ENCODE data around the gene FCMR. TPM values are rescaled to one million over a fixed set of nuclear protein-coding genes. Genes with fewer than 3 reads are reported as not detected.
A peak's percentile ranks its signal among the peaks of the same experiment; 100 is the strongest.

FCMR gene
- total RNA-seq, 4 donors from 2014 or later, result 1.8 to 3.1 (median 2.6) TPM

- Histone ChIP-seq H3K36me3 (no peaks in the 10 kb centered on the region), H3K4me1 (peaks cover 0 to 3% (median 0%) of the 10 kb centered on the region in 4 donors), H3K9me3 (no peaks in the 10 kb centered on the region), H3K27me3 (no peaks in the 10 kb centered on the region), H3K4me3 (peak within 1 kb of the TSS in 1 of 4 donors; percentile 1), H3K27ac (peak within 1 kb of the TSS in 1 of 4 donors; percentile 7)
- TF ChIP-seq EP300 (IDR thresholded peaks at IDR 0.05), result no peak
- TF ChIP-seq CTCF (IDR thresholded peaks at IDR 0.05), result no peak
- no peak for TF ChIP-seq POLR2A (IDR thresholded peaks at IDR 0.05)
- no peak for DNase-seq (ENCODE audit: low spot score in 2 of 2)
- 58 to 60% methylated on average over 7 of the region's 7 CpGs for WGBS, 2 donors
These were observed 24.5 kb upstream of the FCMR start, which contains the start of gene PIGR for GRCh38 chr1:206946261-206946660. Gene PIGR, minus strand, starts transcription at chr1:206946466. Its CDS starts 5,935 bp downstream, at chr1:206940531.

- H3K27ac ChIP-seq, result peak overlapping the region in 1 of 4 donors; percentile 7
- no peak overlapping the region for H3K4me3 ChIP-seq
- no peaks in the 10 kb centered on the region for H3K36me3 ChIP-seq
- H3K9me3 ChIP-seq, result no peaks in the 10 kb centered on the region
- 96 to 98% methylated on average over 4 of the region's 4 CpGs for whole genome bisulfite sequencing, 2 donors
- H3K27me3 ChIP-seq, result no peaks in the 10 kb centered on the region
- H3K4me1 ChIP-seq, result peaks cover 0 to 3% (median 0%) of the 10 kb centered on the region in 4 donors
- DNase-seq (ENCODE audit: low spot score in 2 of 2), result no peak
- TF ChIP-seq EP300 (IDR thresholded peaks at IDR 0.05) (no peak), POLR2A (IDR thresholded peaks at IDR 0.05) (no peak), CTCF (IDR thresholded peaks at IDR 0.05) (no peak)
These were observed 24.0 kb upstream of the FCMR start for GRCh38 chr1:206945779-206946178.

- DNase-seq (ENCODE audit: low spot score in 2 of 2), result no peak
These were observed 23.0 kb upstream of the FCMR start for GRCh38 chr1:206944703-206945102.

GRCh38 chr1:206941766-206942418 lies 20.2 kb upstream of the FCMR start:
- WGBS, 2 donors, result 31 to 38% methylated on average over 5 to 6 of the region's 6 CpGs
- Histone ChIP-seq H3K27me3 (no peaks in the 10 kb centered on the region), H3K4me1 (no peaks in the 10 kb centered on the region), H3K36me3 (no peaks in the 10 kb centered on the region), H3K4me3 (no peak overlapping the region), H3K9me3 (no peaks in the 10 kb centered on the region), H3K27ac (no peak overlapping the region)
- TF ChIP-seq CTCF (IDR thresholded peaks at IDR 0.05), result no peak
- TF ChIP-seq POLR2A (IDR thresholded peaks at IDR 0.05), result no peak
- TF ChIP-seq EP300 (IDR thresholded peaks at IDR 0.05), result no peak
- DNase-seq (ENCODE audit: low spot score in 2 of 2), result no peak

More at GRCh38 chr1:206944703-206945102, 23.0 kb upstream of the FCMR start:
- H3K27me3 ChIP-seq, result no peaks in the 10 kb centered on the region
- H3K27ac ChIP-seq, result no peak overlapping the region
- H3K4me3 ChIP-seq, result no peak overlapping the region
- TF ChIP-seq CTCF (IDR thresholded peaks at IDR 0.05) (no peak), EP300 (IDR thresholded peaks at IDR 0.05) (no peak), POLR2A (IDR thresholded peaks at IDR 0.05) (no peak)
- H3K36me3 ChIP-seq, result no peaks in the 10 kb centered on the region
- peaks cover 0 to 3% (median 0%) of the 10 kb centered on the region in 4 donors for H3K4me1 ChIP-seq
- 66 to 88% methylated on average over 5 of the region's 5 CpGs for WGBS, 2 donors
- H3K9me3 ChIP-seq, result no peaks in the 10 kb centered on the region

- 86 to 88% methylated on average over 3 of the region's 3 CpGs for WGBS, 2 donors
- Histone ChIP-seq H3K27ac (no peak overlapping the region), H3K36me3 (no peaks in the 10 kb centered on the region), H3K4me3 (no peak overlapping the region), H3K4me1 (no peaks in the 10 kb centered on the region), H3K9me3 (no peaks in the 10 kb centered on the region), H3K27me3 (no peaks in the 10 kb centered on the region)
- no peak for DNase-seq (ENCODE audit: low spot score in 2 of 2)
- no peak for TF ChIP-seq CTCF (IDR thresholded peaks at IDR 0.05)
- TF ChIP-seq EP300 (IDR thresholded peaks at IDR 0.05), result no peak
- TF ChIP-seq POLR2A (IDR thresholded peaks at IDR 0.05), result no peak
These were observed 18.8 kb upstream of the FCMR start for GRCh38 chr1:206940588-206940936.

Data from tibial nerve (tissue), 4 donors.